ENCODE data around the gene TXLNG.

TXLNG gene

GRCh38 chrX:16873106-16873505, 86.8 kb downstream of the TXLNG start:
- H3K4me2 ChIP-seq (ENCODE audit: low read length): no peak overlapping the region

GRCh38 chrX:16874458-16875095, 88.3 kb downstream of the TXLNG start:
- H3K79me2 ChIP-seq (ENCODE audit: low read length): peaks cover 5% of the 10 kb centered on the region
- H3K4me3 ChIP-seq (ENCODE audit: low read length): no peak overlapping the region
- no peak overlapping the region for H3K9ac ChIP-seq (ENCODE audit: low read length)
- peaks cover 8% of the 10 kb centered on the region for H3K4me1 ChIP-seq (ENCODE audit: low read length)
- H3K27ac ChIP-seq (ENCODE audit: low read length): no peak overlapping the region
- no peaks in the 10 kb centered on the region for H3K27me3 ChIP-seq (ENCODE audit: low read depth, low read length)
- no peak overlapping the region for H2AFZ ChIP-seq (ENCODE audit: low read depth, low read length)
- H4K20me1 ChIP-seq (ENCODE audit: insufficient read depth, low read length): no peaks in the 10 kb centered on the region
- no peaks in the 10 kb centered on the region for H3K9me3 ChIP-seq (ENCODE audit: insufficient read depth, low read length)
- no peak for TF ChIP-seq EZH2phosphoT487 (IDR thresholded peaks at IDR 0.05; ENCODE audit: low read depth)
- TF ChIP-seq CTCF (IDR thresholded peaks at IDR 0.05; ENCODE audit: low read depth, low read length): no peak
- H3K4me2 ChIP-seq (ENCODE audit: low read length): no peak overlapping the region
- H3K36me3 ChIP-seq (replicated peaks; ENCODE audit: low read depth, low read length): no peaks in the 10 kb centered on the region

More at GRCh38 chrX:16873106-16873505, 86.8 kb downstream of the TXLNG start:
- no peaks in the 10 kb centered on the region for H3K9me3 ChIP-seq (ENCODE audit: insufficient read depth, low read length)
- no peak overlapping the region for H3K4me3 ChIP-seq (ENCODE audit: low read length)
- peaks cover 20% of the 10 kb centered on the region for H3K79me2 ChIP-seq (ENCODE audit: low read length)
- no peak for TF ChIP-seq CTCF (IDR thresholded peaks at IDR 0.05; ENCODE audit: low read depth, low read length)
- peaks cover 16% of the 10 kb centered on the region for H3K4me1 ChIP-seq (ENCODE audit: low read length)
- peaks cover 9% of the 10 kb centered on the region for H3K36me3 ChIP-seq (replicated peaks; ENCODE audit: low read depth, low read length)
- H2AFZ ChIP-seq (ENCODE audit: low read depth, low read length): no peak overlapping the region
- peaks cover 13% of the 10 kb centered on the region for H4K20me1 ChIP-seq (ENCODE audit: insufficient read depth, low read length)
- H3K27me3 ChIP-seq (ENCODE audit: low read depth, low read length): no peaks in the 10 kb centered on the region
- no peak overlapping the region for H3K9ac ChIP-seq (ENCODE audit: low read length)
- H3K27ac ChIP-seq (ENCODE audit: low read length): no peak overlapping the region

- H2AFZ ChIP-seq (ENCODE audit: low read depth, low read length): no peak overlapping the region
- no peak for TF ChIP-seq EZH2phosphoT487 (IDR thresholded peaks at IDR 0.05; ENCODE audit: low read depth)
- no peak for TF ChIP-seq CTCF (IDR thresholded peaks at IDR 0.05; ENCODE audit: low read depth, low read length)
- H3K4me3 ChIP-seq (ENCODE audit: low read length): no peak overlapping the region
- no peaks in the 10 kb centered on the region for H3K36me3 ChIP-seq (replicated peaks; ENCODE audit: low read depth, low read length)
- peaks cover 5% of the 10 kb centered on the region for H3K4me1 ChIP-seq (ENCODE audit: low read length)
- no peak overlapping the region for H3K4me2 ChIP-seq (ENCODE audit: low read length)
- no peaks in the 10 kb centered on the region for H3K27me3 ChIP-seq (ENCODE audit: low read depth, low read length)
- no peaks in the 10 kb centered on the region for H3K9me3 ChIP-seq (ENCODE audit: insufficient read depth, low read length)
- H4K20me1 ChIP-seq (ENCODE audit: insufficient read depth, low read length): no peaks in the 10 kb centered on the region
- H3K9ac ChIP-seq (ENCODE audit: low read length): no peak overlapping the region
- no peak overlapping the region for H3K27ac ChIP-seq (ENCODE audit: low read length)
- H3K79me2 ChIP-seq (ENCODE audit: low read length): no peaks in the 10 kb centered on the region
Observed at GRCh38 chrX:16876696-16877095, 90.4 kb downstream of the TXLNG start.

GRCh38 chrX:16882169-16882568, 95.9 kb downstream of the TXLNG start:
- Histone ChIP-seq H3K4me1 (ENCODE audit: low read length) (peaks cover 17% of the 10 kb centered on the region), H3K79me2 (ENCODE audit: low read length) (no peaks in the 10 kb centered on the region), H3K27ac (ENCODE audit: low read length) (peak overlapping the region; percentile 85), H3K4me2 (ENCODE audit: low read length) (peak overlapping the region; percentile 94), H2AFZ (ENCODE audit: low read depth, low read length) (peak overlapping the region; percentile 99), H3K9me3 (ENCODE audit: insufficient read depth, low read length) (no peaks in the 10 kb centered on the region), H3K9ac (ENCODE audit: low read length) (peak overlapping the region; percentile 83), H3K4me3 (ENCODE audit: low read length) (peak overlapping the region; percentile 84), H4K20me1 (ENCODE audit: insufficient read depth, low read length) (no peaks in the 10 kb centered on the region), H3K27me3 (ENCODE audit: low read depth, low read length) (no peaks in the 10 kb centered on the region), H3K36me3 (replicated peaks; ENCODE audit: low read depth, low read length) (no peaks in the 10 kb centered on the region)
- TF ChIP-seq EZH2phosphoT487 (IDR thresholded peaks at IDR 0.05; ENCODE audit: low read depth) (no peak), CTCF (IDR thresholded peaks at IDR 0.05; ENCODE audit: low read depth, low read length) (no peak)
